Airway epithelial cell (primary cell): ENCODE results near the gene UCHL3. TPM values are rescaled to one million over a fixed set of nuclear protein-coding genes. Genes with fewer than 3 reads are reported as not detected.

Source experiments
- total RNA-seq: library from RNA; depleted of rRNA; stranded (reverse); fragments of >200 nt; gene quantifications from 2 replicates; pipeline ENCODE4 v1.2.3, GENCODE V29; 2015

UCHL3 gene
- total RNA-seq, result 105 and 111 TPM in 2 replicates

DNA sequence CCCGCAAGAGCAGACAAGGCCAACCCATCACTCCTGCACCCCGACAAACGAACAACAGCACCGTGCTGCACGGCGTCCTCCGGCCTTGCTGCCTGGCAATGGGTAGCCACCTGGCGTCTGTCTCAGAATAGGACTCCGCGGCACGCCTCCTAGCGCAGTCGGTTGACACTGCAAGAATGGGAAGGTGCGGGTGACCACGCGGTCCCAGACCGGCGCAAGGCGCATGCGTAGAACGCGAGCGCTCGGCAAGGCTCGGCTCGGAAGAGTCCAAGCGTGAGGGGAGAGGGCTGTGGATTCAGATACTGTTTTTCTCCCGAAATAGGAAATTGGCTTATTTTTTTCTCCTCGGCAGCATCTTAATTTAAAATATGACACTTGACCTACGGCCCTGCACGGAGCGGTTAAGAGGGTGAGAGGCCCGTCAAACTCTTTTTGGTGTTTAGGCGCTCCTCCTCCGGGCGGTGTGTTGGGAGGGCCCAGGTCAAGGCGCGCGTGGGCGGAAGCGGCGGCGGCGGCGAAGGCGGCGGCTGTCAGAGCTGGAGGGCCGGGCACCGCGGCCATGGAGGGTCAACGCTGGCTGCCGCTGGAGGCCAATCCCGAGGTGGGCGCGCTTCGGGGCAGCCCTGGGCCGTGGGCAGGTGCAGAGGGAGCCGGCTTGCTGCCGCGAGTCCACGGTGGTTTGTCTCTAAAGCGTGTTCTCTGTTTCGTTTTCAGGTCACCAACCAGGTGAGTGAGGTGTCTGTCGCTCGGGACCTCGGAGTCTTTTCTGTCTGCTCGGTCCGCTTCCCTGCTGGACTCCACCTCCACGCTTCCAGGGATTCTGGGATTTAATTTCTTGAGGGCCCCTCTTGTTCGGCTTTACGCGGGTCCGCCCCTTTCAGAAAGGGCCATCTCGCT is at the start of gene UCHL3:
TSS of gene UCHL3 (plus strand) at position 530 of the 897 bp plus-strand sequence. CDS start at position 560, 30 bp downstream.

GRCh38 chr13:75537401-75538365 is 11.9 kb upstream of the UCHL3 start, which contains the start of gene COMMD6:
TSS of gene COMMD6 (minus strand) at chr13:75537841. CDS start at chr13:75537805, 36 bp downstream.

GRCh38 chr13:75635828-75636435 is 86.3 kb downstream of the UCHL3 start, which contains the start of gene LMO7:
TSS of gene LMO7 (plus strand) at chr13:75636330. CDS start at chr13:75636658, 328 bp downstream.

Other genes with a start within 250 kb of the UCHL3 start
- 6.4 and 8.5 TPM in 2 replicates for gene TBC1D4, start 67.6 kb upstream of the UCHL3 start, total RNA-seq
- 61.5 and 67.6 TPM in 2 replicates for gene COMMD6, start 11.9 kb upstream of the UCHL3 start, total RNA-seq
- gene LMO7, start 86.5 kb downstream of the UCHL3 start, total RNA-seq, result 76.5 and 99.7 TPM in 2 replicates